MCF 10A (cell line): ENCODE data around the gene DIRAS3. TPM values are rescaled to one million over a fixed set of nuclear protein-coding genes. Genes with fewer than 3 reads are reported as not detected.

Source experiments
- BruUV-seq: library from RNA; stranded (reverse); fragments of 400-500 nt; replicated peaks from 2 replicates; lab custom pipeline; 2021; lab: Mats Ljungman, UMichigan
- CTCF ChIA-PET: fragments of 300-600 bp; sonication (Branson Sonifier 250); formaldehyde crosslinking; extraction: SDS; loops from one replicate; lab custom pipeline; 2021; ENCODE audit warnings: antibody characterized with exemption, inconsistent platforms; lab: Yijun Ruan, JAX
- POLR2A ChIA-PET: fragments of 300-600, 350-650 bp; sonication (Branson Sonifier 250); formaldehyde crosslinking; extraction: SDS; loops from one replicate; lab custom pipeline; 2020; ENCODE audit warnings: antibody characterized with exemption, inconsistent platforms; lab: Yijun Ruan, JAX
- DNase-seq: peaks from one replicate; pipeline ENCODE4 v3.0.0-alpha.2; 2018; ENCODE audit not compliant: unreplicated experiment
- H3K27ac Mint-ChIP-seq: one replicate; pipeline ENCODE4 v1.8.0; 2022; ENCODE audit warnings: mild to moderate bottlenecking, low read depth, mixed read lengths; ENCODE audit not compliant: unreplicated experiment
- H3K27me3 Mint-ChIP-seq: one replicate; pipeline ENCODE4 v1.8.0; 2022; ENCODE audit warnings: mixed read lengths; ENCODE audit not compliant: insufficient read depth, unreplicated experiment
- H3K36me3 Mint-ChIP-seq: one replicate; pipeline ENCODE4 v1.8.0; 2022; ENCODE audit warnings: mild to moderate bottlenecking, moderate library complexity, mixed read lengths; ENCODE audit not compliant: insufficient read depth, unreplicated experiment
- H3K4me1 Mint-ChIP-seq: one replicate; pipeline ENCODE4 v1.8.0; 2022; ENCODE audit warnings: mixed read lengths; ENCODE audit not compliant: insufficient read depth, unreplicated experiment
- H3K4me3 Mint-ChIP-seq: one replicate; pipeline ENCODE4 v1.8.0; 2022; ENCODE audit warnings: mild to moderate bottlenecking, moderate library complexity, mixed read lengths; ENCODE audit not compliant: unreplicated experiment
- H3K9me3 Mint-ChIP-seq: one replicate; pipeline ENCODE4 v1.8.0; 2022; ENCODE audit warnings: mixed read lengths; ENCODE audit not compliant: unreplicated experiment
- intact Hi-C: fragments of 100-400 bp; cut with micrococcal nuclease; formaldehyde crosslinking; loops from 2 replicates; pipeline ENCODE4 v1.14.1; 2022
- total RNA-seq: library from RNA; stranded (reverse); gene quantifications from 2 replicates; pipeline ENCODE4 v1.2.3, GENCODE V29; 2022
- TF ChIP-seq, protein P1 (sequence below): fragments of 200-600 bp; IDR thresholded peaks from one replicate; pipeline ENCODE4 v1.8.0; 2022; ENCODE audit warnings: antibody characterized with exemption, mild to moderate bottlenecking; ENCODE audit not compliant: unreplicated experiment

DIRAS3 gene
- total RNA-seq, 1 experiment from 2014 or later = not detected

DNA sequence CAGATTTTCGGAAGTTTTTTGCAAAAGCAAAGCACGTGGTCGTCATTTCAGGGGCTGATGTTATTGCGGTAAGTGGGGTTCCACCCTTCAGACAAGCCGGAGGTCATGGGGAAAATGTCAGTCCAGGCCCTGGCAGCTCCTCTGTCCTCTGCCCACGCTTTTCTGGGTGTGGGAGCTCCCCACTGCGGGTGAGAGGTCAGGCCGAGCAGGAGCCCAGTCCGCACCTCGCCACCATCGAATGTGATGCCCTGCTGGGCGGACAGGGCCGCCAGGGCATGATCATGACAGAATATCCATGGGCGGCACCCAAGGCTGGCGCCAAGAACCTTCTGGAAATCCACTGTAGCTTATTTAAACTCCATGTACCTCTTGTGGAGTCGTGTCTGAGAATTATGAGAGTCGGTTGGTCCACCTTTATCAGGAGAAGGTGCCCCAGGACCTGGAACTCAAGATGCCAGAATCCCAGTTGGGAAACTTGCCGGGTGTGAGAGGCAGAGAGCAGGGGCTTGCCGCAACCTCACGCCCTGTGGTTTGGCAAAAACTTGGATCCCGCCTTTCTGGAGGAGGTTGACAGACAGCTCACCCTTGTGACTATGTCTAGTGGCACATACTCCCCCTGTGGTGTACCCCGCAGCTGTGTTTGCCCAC is 6.9 kb downstream of the DIRAS3 start:
- Mint-ChIP-seq H3K27me3 (no peaks in the 10 kb centered on the region), H3K27ac (no peak overlapping the region), H3K4me3 (no peak overlapping the region), H3K4me1 (no peaks in the 10 kb centered on the region), H3K36me3 (no peaks in the 10 kb centered on the region), H3K9me3 (no peaks in the 10 kb centered on the region)
- intact Hi-C loops = no loop called here
- BruUV-seq = no TSS peak
- DNase-seq = no peak
- CTCF ChIA-PET = no interaction called here
- POLR2A ChIA-PET = no interaction called here
- TF ChIP-seq, protein P1, sequence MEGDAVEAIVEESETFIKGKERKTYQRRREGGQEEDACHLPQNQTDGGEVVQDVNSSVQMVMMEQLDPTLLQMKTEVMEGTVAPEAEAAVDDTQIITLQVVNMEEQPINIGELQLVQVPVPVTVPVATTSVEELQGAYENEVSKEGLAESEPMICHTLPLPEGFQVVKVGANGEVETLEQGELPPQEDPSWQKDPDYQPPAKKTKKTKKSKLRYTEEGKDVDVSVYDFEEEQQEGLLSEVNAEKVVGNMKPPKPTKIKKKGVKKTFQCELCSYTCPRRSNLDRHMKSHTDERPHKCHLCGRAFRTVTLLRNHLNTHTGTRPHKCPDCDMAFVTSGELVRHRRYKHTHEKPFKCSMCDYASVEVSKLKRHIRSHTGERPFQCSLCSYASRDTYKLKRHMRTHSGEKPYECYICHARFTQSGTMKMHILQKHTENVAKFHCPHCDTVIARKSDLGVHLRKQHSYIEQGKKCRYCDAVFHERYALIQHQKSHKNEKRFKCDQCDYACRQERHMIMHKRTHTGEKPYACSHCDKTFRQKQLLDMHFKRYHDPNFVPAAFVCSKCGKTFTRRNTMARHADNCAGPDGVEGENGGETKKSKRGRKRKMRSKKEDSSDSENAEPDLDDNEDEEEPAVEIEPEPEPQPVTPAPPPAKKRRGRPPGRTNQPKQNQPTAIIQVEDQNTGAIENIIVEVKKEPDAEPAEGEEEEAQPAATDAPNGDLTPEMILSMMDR = no peak

DNA sequence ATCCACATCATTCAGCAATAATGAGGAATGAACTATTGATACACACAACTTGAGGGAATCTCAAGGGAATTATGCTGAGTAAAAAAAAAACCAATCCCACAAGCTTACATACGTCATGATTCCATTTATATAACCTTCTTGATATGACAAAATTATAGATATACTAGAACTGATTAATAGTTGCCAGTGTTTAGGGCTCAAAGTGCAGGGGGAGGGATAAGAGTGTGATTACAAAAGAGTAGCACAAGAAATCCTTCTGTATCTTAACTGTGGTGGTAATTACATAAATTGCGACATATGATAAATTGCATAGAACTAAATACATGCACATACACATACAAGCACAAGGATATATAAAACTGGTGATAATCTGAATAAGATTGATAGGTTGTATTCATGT is 13.5 kb downstream of the DIRAS3 start:
- BruUV-seq = no TSS peak
- ChIA-PET POLR2A (no interaction called here), CTCF (interaction anchor here (0.6 kb wide), 2 partner anchors 79 to 463 kb away, joined by 3 to 4 read pairs; no protein-coding TSS in a partner anchor)
- H3K4me1 Mint-ChIP-seq = no peaks in the 10 kb centered on the region
- TF ChIP-seq, protein P1 = no peak
- H3K27ac Mint-ChIP-seq = no peak overlapping the region
- no peaks in the 10 kb centered on the region for H3K36me3 Mint-ChIP-seq
- H3K27me3 Mint-ChIP-seq = no peaks in the 10 kb centered on the region
- no peaks in the 10 kb centered on the region for H3K9me3 Mint-ChIP-seq
- DNase-seq = no peak
- H3K4me3 Mint-ChIP-seq = no peak overlapping the region
- intact Hi-C loops = no loop called here

DNA sequence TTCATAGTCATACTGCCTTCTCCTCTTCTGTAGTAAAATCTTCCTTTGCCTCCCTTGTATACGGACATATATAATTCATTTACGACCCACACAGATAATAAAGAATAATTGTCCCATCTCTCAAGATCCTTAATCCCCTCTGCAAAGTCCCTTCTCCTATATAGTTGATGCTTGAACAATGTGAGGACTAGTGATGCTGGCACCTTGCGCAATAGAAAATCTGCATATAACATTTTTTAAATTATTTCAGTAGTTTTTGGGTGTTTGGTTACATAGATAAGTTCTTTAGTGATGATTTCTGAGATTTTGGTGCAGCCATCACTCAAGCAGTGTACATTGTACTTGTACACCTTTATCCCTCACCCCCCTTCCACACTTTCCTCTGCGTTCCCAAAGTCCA is 21.0 kb downstream of the DIRAS3 start:
- no peaks in the 10 kb centered on the region for H3K4me1 Mint-ChIP-seq
- no peak for DNase-seq
- TF ChIP-seq, protein P1 = no peak
- no peak overlapping the region for H3K4me3 Mint-ChIP-seq
- no peak overlapping the region for H3K27ac Mint-ChIP-seq
- H3K36me3 Mint-ChIP-seq = no peaks in the 10 kb centered on the region
- intact Hi-C loops = no loop called here
- ChIA-PET CTCF (interaction anchor here (0.6 kb wide), 1 partner anchor 202 kb away, joined by 3 read pairs; no protein-coding TSS in a partner anchor), POLR2A (no interaction called here)
- no TSS peak for BruUV-seq
- H3K27me3 Mint-ChIP-seq = no peaks in the 10 kb centered on the region
- no peaks in the 10 kb centered on the region for H3K9me3 Mint-ChIP-seq

DNA sequence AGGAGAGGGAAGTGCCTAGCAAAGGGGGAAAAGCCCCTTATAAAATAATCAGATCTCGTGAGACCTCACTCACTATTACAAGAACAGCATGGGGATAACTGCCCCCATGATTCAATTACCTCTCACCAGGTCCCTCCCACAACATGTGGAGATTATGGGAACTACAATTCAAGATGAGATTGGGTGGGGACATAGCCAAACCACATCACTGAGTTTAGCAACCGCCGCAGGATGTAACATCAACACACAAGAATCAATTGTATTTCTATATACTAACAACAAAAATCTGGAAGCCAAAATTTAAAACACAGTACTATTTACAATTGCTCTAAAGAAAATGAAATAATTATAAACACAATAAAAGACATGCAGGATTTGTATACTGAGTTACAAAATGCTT is 21.9 kb downstream of the DIRAS3 start:
- ChIA-PET POLR2A (no interaction called here), CTCF (no interaction called here)
- BruUV-seq = no TSS peak
- Mint-ChIP-seq H3K36me3 (no peaks in the 10 kb centered on the region), H3K9me3 (no peaks in the 10 kb centered on the region), H3K4me1 (no peaks in the 10 kb centered on the region), H3K4me3 (no peak overlapping the region), H3K27me3 (no peaks in the 10 kb centered on the region), H3K27ac (no peak overlapping the region)
- DNase-seq = no peak
- intact Hi-C loops = no loop called here
- TF ChIP-seq, protein P1 = no peak
